Panc1 (cell line): ENCODE measurements around the gene ROBO3. TPM values are rescaled to one million over a fixed set of nuclear protein-coding genes. Genes with fewer than 3 reads are reported as not detected.

Experiments used
- ATAC-seq: fragments of 200-7000 bp; cut with Tn5 transposase; 2 replicates; pipeline ENCODE4 v1.9.1; 2020; ENCODE audit warnings: mild to moderate bottlenecking, moderate library complexity
- BruUV-seq: library from RNA; stranded (reverse); fragments of 400-500 nt; replicated peaks from 2 replicates; lab custom pipeline; 2021; lab: Mats Ljungman, UMichigan
- CTCF ChIA-PET: fragments of 300-600 bp; sonication (Branson Sonifier 250); formaldehyde crosslinking; loops from one replicate; lab custom pipeline; 2022; ENCODE audit warnings: antibody characterized with exemption; lab: Charles Lee
- POLR2A ChIA-PET: fragments of 300-600 bp; sonication (Branson Sonifier 250); formaldehyde crosslinking; loops from one replicate; lab custom pipeline; 2022; ENCODE audit warnings: antibody characterized with exemption; lab: Charles Lee
- DNase-seq: peaks from one replicate; pipeline ENCODE4 v3.0.0-alpha.2; 2010; ENCODE audit warnings: low read depth, low spot score
- H3K27ac ChIP-seq: 2 replicates; pipeline ENCODE4 v1.5.1; 2011; ENCODE audit warnings: mild to moderate bottlenecking, low read length, inconsistent platforms
- H3K27me3 ChIP-seq: fragments of 200-500 bp; sonication (Bioruptor generic); 2 replicates; pipeline ENCODE4 v1.6.0; 2014; ENCODE audit warnings: low read length, inconsistent platforms; ENCODE audit not compliant: control insufficient read depth, insufficient read depth
- H3K36me3 ChIP-seq: fragments of 200-500 bp; sonication (Bioruptor generic); 2 replicates; pipeline ENCODE4 v1.5.1; 2014; ENCODE audit warnings: inconsistent platforms, mild to moderate bottlenecking, low read length, moderate library complexity; ENCODE audit not compliant: control insufficient read depth, insufficient read depth
- H3K4me1 ChIP-seq: 2 replicates; pipeline ENCODE4 v1.5.1; 2011; ENCODE audit warnings: inconsistent platforms, mild to moderate bottlenecking, low read length, moderate library complexity; ENCODE audit not compliant: control insufficient read depth, insufficient read depth
- H3K4me3 ChIP-seq, 2 experiments: 2 replicates each; pipeline ENCODE4 v1.5.1; 2011 to 2012; ENCODE audit warnings: low read depth in 2 of 2, low read length in 2 of 2, mild to moderate bottlenecking in 2 of 2, inconsistent platforms in 1 of 2, moderate library complexity in 1 of 2
- H3K9me3 ChIP-seq: fragments of 200-500 bp; sonication (Bioruptor generic); 2 replicates; pipeline ENCODE4 v1.5.1; 2014; ENCODE audit warnings: low read depth, mild to moderate bottlenecking, inconsistent platforms, low read length, moderate library complexity; ENCODE audit not compliant: control insufficient read depth, insufficient read depth
- CTCF ChIP-seq: fragments of 450-650 bp; IDR thresholded peaks from 2 replicates; pipeline ENCODE4 v1.5.1; 2017; ENCODE audit warnings: mild to moderate bottlenecking
- POLR2AphosphoS5 ChIP-seq: IDR thresholded peaks from 2 replicates; pipeline ENCODE4 v1.6.1; 2012; ENCODE audit warnings: mild to moderate bottlenecking, low read depth, low read length, moderate library complexity
- REST ChIP-seq, 2 experiments: IDR thresholded peaks; 2 replicates each; pipeline ENCODE4 v1.6.1; 2011 to 2012; ENCODE audit warnings: low read depth in 2 of 2, control low read depth in 1 of 2, low read length in 1 of 2, mild to moderate bottlenecking in 1 of 2, moderate library complexity in 1 of 2; ENCODE audit not compliant: insufficient read depth in 1 of 2
- SIN3A ChIP-seq: IDR thresholded peaks from 2 replicates; pipeline ENCODE4 v1.6.1; 2012; ENCODE audit warnings: low read depth, mild to moderate bottlenecking, low read length, moderate library complexity, borderline replicate concordance; ENCODE audit not compliant: insufficient read depth
- TCF7L2 ChIP-seq: IDR thresholded peaks from 2 replicates; pipeline ENCODE4 v1.6.1; 2011; ENCODE audit warnings: mild to moderate bottlenecking, low read depth, low read length, inconsistent platforms
- in situ Hi-C: cut with HindIII; loops from 2 replicates; pipeline ENCODE4 v1.10.0; 2016; ENCODE audit warnings: low sequenced_read_pairs, low pct_unique_long_range_greater_than_20kb
- intact Hi-C: fragments of 100-400 bp; cut with micrococcal nuclease; formaldehyde crosslinking; loops from one replicate; pipeline ENCODE4 v1.10.0; 2022; ENCODE audit not compliant: unreplicated experiment
- total RNA-seq: library from RNA; stranded (reverse); gene quantifications from one replicate; pipeline ENCODE4 v1.2.1, GENCODE V29; 2021; ENCODE audit not compliant: unreplicated experiment

Gene ROBO3
- total RNA-seq, 1 experiment from 2014 or later, result 12.0 TPM

- Histone ChIP-seq H3K4me1 (peaks cover 15% of the 10 kb centered on the region), H3K36me3 (no peaks in the 10 kb centered on the region), H3K9me3 (no peaks in the 10 kb centered on the region), H3K4me3 (no peak overlapping the region), H3K27me3 (peaks cover 50% of the 10 kb centered on the region), H3K27ac (no peak overlapping the region)
- ChIA-PET CTCF (interaction anchor here (0.6 kb wide), 1 partner anchor 79 kb away, joined by 5 read pairs; no protein-coding TSS in a partner anchor), POLR2A (no interaction called here)
- DNase-seq (no peak), ATAC-seq (no peak)
- intact Hi-C loops, result no loop called here
- no peak for TF ChIP-seq CTCF
- TF ChIP-seq SIN3A, result no peak
- no peak for TF ChIP-seq TCF7L2
- TF ChIP-seq POLR2AphosphoS5, result no peak
- TF ChIP-seq REST (IDR thresholded peaks at IDR 0.05; ENCODE audit: insufficient read depth in 1 of 2, low read depth in 2 of 2, low read length in 1 of 2), result no peak
- in situ Hi-C loops, result no loop called here
- no TSS peak for BruUV-seq
Measured at GRCh38 chr11:124872741-124873140, 7.5 kb downstream of the ROBO3 start.

- in situ Hi-C loops, result no loop called here
- intact Hi-C loops, result no loop called here
- no peak overlapping the region for H3K27ac ChIP-seq
- no peaks in the 10 kb centered on the region for H3K36me3 ChIP-seq
- ChIA-PET POLR2A (no interaction called here), CTCF (no interaction called here)
- peaks cover 37% of the 10 kb centered on the region for H3K27me3 ChIP-seq
- DNase-seq (no peak), ATAC-seq (no peak)
- BruUV-seq, result no TSS peak
- no peak overlapping the region for H3K4me3 ChIP-seq
- H3K4me1 ChIP-seq, result peaks cover 8% of the 10 kb centered on the region
- TF ChIP-seq TCF7L2, result no peak
- no peak for TF ChIP-seq REST (IDR thresholded peaks at IDR 0.05; ENCODE audit: insufficient read depth in 1 of 2, low read depth in 2 of 2, low read length in 1 of 2)
- TF ChIP-seq SIN3A, result no peak
- no peak for TF ChIP-seq POLR2AphosphoS5
- TF ChIP-seq CTCF, result no peak
- H3K9me3 ChIP-seq, result no peaks in the 10 kb centered on the region
Measured at GRCh38 chr11:124873951-124874350, 8.7 kb downstream of the ROBO3 start.
